ENCODE data around the gene OR4D2.

Gene OR4D2

GRCh38 chr17:58184986-58185761 is 18.4 kb downstream of the OR4D2 start:
- DNase-seq (ENCODE audit: low spot score in 2 of 2) = no peak
- Mint-ChIP-seq H3K36me3 (no peaks in the 10 kb centered on the region), H3K4me3 (no peak overlapping the region), H3K4me1 (peaks cover 15% of the 10 kb centered on the region), H3K27me3 (peaks cover 17% of the 10 kb centered on the region), H3K27ac (no peak overlapping the region), H3K9me3 (no peaks in the 10 kb centered on the region)
- no peak for ATAC-seq (ENCODE audit: low read depth)

DNA sequence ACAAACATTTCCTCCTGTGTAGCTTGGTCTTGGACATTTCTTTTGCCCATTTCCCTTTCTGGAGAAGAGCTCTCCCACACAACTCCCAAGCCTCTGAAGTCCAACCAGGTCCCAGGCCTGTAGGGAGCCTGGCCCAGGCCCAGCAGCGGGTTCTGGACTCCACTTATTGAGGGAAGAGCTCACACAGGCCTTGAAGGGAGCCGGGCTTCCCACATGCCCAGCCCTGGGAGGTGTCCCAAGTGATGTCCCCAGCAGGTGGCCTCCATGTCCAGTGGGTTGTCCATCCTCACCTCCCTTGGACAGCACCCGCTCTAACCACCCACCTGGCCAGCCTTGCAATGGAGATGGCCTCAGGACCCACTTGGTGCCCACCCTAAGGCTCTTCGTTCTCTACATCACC is 19.8 kb downstream of the OR4D2 start:
- no peaks in the 10 kb centered on the region for H3K36me3 Mint-ChIP-seq
- H3K27ac Mint-ChIP-seq = no peak overlapping the region

DNA sequence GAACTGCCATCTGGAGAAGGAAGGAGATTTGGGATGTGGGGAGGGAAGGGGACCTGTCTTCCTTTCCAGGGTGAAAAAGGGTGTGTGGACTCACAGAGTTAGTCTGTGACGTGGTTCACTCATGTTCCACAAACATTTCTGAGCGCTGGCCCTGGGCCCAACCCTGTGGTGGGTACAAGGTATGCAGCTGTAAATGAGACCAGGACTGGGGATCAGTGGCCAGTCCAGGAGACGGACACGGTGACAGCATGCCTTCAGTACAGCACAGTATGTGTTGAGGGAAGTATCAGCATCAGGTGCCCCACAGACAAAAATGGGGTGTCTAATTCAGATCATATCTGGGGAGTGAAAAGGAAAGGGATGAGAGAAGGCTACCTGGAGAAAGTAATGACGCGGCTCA is 20.3 kb downstream of the OR4D2 start:
- H3K4me1 Mint-ChIP-seq = peaks cover 7% of the 10 kb centered on the region
- no peaks in the 10 kb centered on the region for H3K36me3 Mint-ChIP-seq
- H3K4me3 Mint-ChIP-seq = no peak overlapping the region
- no peak overlapping the region for H3K27ac Mint-ChIP-seq
- H3K9me3 Mint-ChIP-seq = no peaks in the 10 kb centered on the region
- peaks cover 14% of the 10 kb centered on the region for H3K27me3 Mint-ChIP-seq
- DNase-seq (ENCODE audit: low spot score in 2 of 2) (no peak), ATAC-seq (ENCODE audit: low read depth) (no peak)

More for the DNA sequence above, 19.8 kb downstream of the OR4D2 start:
- Mint-ChIP-seq H3K4me1 (peaks cover 7% of the 10 kb centered on the region), H3K4me3 (no peak overlapping the region), H3K27me3 (peaks cover 12% of the 10 kb centered on the region), H3K9me3 (no peaks in the 10 kb centered on the region)
- DNase-seq (ENCODE audit: low spot score in 2 of 2) (no peak), ATAC-seq (ENCODE audit: low read depth) (no peak)

DNA sequence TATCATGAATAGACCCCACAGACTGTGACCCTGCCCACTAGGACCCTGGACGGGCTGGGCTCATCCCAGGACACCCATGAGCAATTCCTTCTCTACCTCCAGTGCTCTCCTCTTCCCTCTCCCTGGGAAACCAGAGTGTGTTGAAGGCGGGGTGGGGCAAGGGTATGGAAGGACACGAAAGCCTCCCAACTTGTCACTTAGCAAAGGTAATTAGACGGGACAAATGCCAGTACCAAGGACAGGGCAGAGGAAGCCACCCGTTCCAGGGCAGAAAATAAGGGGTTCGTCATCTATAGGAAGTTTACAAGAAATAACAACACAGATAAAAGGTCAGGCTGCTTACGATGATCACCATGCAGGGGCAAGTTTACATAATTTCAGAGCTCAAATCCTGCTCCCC is 20.9 kb downstream of the OR4D2 start:
- H3K4me3 Mint-ChIP-seq = no peak overlapping the region
- DNase-seq (ENCODE audit: low spot score in 2 of 2) (no peak), ATAC-seq (ENCODE audit: low read depth) (no peak)
- H3K9me3 Mint-ChIP-seq = no peaks in the 10 kb centered on the region
- peaks cover 14% of the 10 kb centered on the region for H3K27me3 Mint-ChIP-seq
- H3K27ac Mint-ChIP-seq = no peak overlapping the region
- no peaks in the 10 kb centered on the region for H3K36me3 Mint-ChIP-seq
- peaks cover 7% of the 10 kb centered on the region for H3K4me1 Mint-ChIP-seq

DNA sequence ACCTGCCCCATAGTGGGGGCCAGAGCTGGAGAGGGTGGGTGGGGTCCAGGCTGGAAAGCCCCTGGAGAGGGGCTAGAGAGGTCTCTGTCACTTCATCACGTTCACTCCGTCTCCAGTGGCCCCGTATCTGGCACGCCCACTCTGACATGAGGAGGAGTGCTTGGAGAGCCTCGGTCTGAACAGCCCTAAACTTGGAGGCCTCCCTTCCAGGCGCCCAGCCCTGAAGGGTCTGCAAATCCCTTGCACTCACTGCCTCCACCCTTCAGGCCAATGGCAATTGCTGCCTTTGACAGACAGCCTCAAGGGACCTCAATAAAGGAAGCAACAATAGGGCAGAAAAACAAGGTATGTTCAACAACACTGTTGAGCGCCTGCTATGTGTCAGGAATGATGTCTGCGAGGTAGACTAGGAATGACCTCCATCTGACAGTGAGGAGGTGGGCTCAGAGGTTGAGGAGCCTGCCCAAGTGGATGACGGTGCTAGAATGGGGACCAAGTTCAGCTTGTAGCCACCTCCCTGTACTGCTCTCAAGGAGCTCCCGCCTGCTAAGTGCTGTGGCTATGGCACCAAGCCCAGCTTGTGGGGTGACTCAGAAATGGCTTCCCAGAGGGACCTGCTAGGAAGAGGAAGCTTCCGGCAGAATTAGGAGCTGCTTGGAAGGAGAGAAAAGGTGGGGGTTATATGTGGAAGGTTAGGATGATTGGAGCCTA is 22.8 kb downstream of the OR4D2 start:
- H3K4me3 Mint-ChIP-seq = no peak overlapping the region
- H3K27ac Mint-ChIP-seq = no peak overlapping the region
- no peaks in the 10 kb centered on the region for H3K36me3 Mint-ChIP-seq
- peaks cover 7% of the 10 kb centered on the region for H3K4me1 Mint-ChIP-seq
- no peaks in the 10 kb centered on the region for H3K9me3 Mint-ChIP-seq
- no peak for ATAC-seq (ENCODE audit: low read depth)
- H3K27me3 Mint-ChIP-seq = peaks cover 16% of the 10 kb centered on the region
- DNase-seq (ENCODE audit: low spot score in 2 of 2) = no peak

DNA sequence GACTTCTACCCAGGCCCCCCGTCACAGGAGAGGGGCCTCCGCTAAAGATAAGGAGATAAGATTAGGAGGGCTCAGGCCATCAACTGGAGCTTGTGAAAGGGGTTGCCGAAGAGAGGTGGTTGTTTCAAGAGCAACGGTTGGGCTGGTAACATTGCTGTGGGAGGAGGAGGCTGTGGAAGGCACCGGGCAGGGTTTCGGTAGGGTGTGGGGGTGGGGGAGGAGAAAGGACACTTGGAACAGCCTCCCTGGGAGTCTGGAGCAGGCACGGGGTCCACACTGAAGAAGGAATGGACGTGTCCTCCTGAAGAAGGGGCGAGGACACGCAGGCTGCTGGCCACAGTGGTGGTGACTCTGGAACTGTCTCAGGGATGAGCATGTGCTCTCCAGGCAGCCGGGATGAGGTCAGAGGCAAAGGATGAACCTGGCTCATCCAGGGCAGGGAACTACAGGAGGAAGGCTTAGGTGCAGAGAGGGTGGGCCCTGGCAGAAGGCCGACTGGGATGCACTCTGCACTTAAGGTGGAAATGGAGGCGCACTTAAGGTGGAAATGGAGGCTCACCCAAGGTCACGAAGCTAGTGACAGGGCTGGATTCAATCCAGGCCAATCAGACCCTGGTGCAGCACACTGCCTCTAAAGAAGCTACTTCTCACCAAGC is 24.6 kb downstream of the OR4D2 start:
- Mint-ChIP-seq H3K27me3 (peaks cover 18% of the 10 kb centered on the region), H3K36me3 (no peaks in the 10 kb centered on the region), H3K9me3 (no peaks in the 10 kb centered on the region), H3K4me3 (no peak overlapping the region), H3K27ac (no peak overlapping the region), H3K4me1 (no peaks in the 10 kb centered on the region)
- ATAC-seq (ENCODE audit: low read depth) (no peak), DNase-seq (ENCODE audit: low spot score in 2 of 2) (no peak)

- peaks cover 23% of the 10 kb centered on the region for H3K27me3 Mint-ChIP-seq
These were observed 25.8 kb downstream of the OR4D2 start, which contains the start of gene EPX for GRCh38 chr17:58192612-58193011. TSS of gene EPX (plus strand) at chr17:58192726. CDS start at chr17:58192847, 121 bp downstream.

DNA sequence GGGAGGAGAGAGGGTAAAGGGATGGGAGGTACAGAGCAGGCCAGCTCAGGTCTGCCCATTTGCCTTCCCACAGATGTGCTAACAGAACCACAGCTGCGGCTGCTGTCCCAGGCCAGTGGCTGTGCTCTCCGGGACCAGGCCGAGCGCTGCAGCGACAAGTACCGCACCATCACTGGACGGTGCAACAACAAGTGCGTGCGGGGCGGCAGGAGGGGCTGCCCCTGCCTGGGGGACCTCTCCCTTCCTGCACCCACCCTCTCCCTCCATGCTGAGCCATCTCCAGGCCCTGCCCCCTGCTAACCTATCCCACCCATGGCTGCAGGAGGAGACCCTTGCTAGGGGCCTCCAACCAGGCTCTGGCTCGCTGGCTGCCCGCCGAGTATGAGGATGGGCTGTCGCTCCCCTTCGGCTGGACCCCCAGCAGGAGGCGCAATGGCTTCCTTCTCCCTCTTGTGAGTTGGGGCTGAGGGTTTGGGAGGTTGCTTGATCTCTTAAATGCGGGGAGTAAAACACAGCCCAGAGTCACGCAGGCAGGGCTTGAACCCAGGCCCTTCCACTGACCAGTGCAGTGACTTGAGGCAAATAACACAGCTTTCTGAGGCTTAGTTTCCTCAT is 27.0 kb downstream of the OR4D2 start:
- no peak for DNase-seq (ENCODE audit: low spot score in 2 of 2)
- no peak for ATAC-seq (ENCODE audit: low read depth)
- Mint-ChIP-seq H3K36me3 (no peaks in the 10 kb centered on the region), H3K27me3 (peaks cover 23% of the 10 kb centered on the region), H3K4me1 (no peaks in the 10 kb centered on the region), H3K4me3 (no peak overlapping the region), H3K9me3 (no peaks in the 10 kb centered on the region), H3K27ac (no peak overlapping the region)

More at GRCh38 chr17:58192612-58193011, 25.8 kb downstream of the OR4D2 start, which contains the start of gene EPX:
- no peaks in the 10 kb centered on the region for H3K4me1 Mint-ChIP-seq
- no peaks in the 10 kb centered on the region for H3K36me3 Mint-ChIP-seq
- DNase-seq (ENCODE audit: low spot score in 2 of 2) (no peak), ATAC-seq (ENCODE audit: low read depth) (no peak)
- no peaks in the 10 kb centered on the region for H3K9me3 Mint-ChIP-seq
- no peak within 1 kb of the TSS for H3K4me3 Mint-ChIP-seq
- H3K27ac Mint-ChIP-seq = no peak within 1 kb of the TSS

GRCh38 chr17:58195518-58196123 is 28.8 kb downstream of the OR4D2 start:
- peaks cover 22% of the 10 kb centered on the region for H3K27me3 Mint-ChIP-seq
- no peaks in the 10 kb centered on the region for H3K36me3 Mint-ChIP-seq
- no peak for DNase-seq (ENCODE audit: low spot score in 2 of 2)
- ATAC-seq (ENCODE audit: low read depth) = no peak
- no peak overlapping the region for H3K27ac Mint-ChIP-seq
- no peak overlapping the region for H3K4me3 Mint-ChIP-seq
- no peaks in the 10 kb centered on the region for H3K9me3 Mint-ChIP-seq
- H3K4me1 Mint-ChIP-seq = peaks cover 3% of the 10 kb centered on the region

GRCh38 chr17:58196610-58197009 is 29.8 kb downstream of the OR4D2 start:
- Mint-ChIP-seq H3K4me1 (peaks cover 3% of the 10 kb centered on the region), H3K27me3 (peaks cover 19% of the 10 kb centered on the region), H3K9me3 (no peaks in the 10 kb centered on the region), H3K36me3 (no peaks in the 10 kb centered on the region), H3K27ac (no peak overlapping the region), H3K4me3 (no peak overlapping the region)
- DNase-seq (ENCODE audit: low spot score in 2 of 2) = no peak
- no peak for ATAC-seq (ENCODE audit: low read depth)

DNA sequence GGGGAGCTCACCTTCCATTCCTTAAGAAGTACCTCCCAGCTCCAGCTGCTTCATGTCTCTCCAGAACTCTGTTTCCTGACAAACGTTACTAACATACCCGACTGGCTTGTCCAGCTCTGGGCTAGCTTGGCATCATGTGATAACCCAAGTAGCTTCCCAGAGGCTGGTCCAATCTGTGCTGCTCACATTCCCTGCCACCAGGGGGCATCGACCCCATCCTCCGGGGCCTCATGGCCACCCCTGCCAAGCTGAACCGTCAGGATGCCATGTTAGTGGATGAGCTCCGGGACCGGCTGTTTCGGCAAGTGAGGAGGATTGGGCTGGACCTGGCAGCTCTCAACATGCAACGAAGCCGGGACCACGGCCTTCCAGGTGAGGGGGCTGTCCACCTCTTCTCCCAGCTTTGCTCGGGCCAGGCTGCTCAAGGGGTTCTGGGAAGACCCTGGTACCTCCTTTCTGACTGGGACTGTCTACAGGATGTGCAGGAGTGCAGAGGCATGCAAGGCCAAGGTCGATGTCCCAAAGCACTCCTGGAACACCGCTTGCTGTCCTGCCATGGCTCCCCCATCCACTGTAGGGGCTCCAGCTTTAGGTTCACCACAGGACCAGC is 33.3 kb downstream of the OR4D2 start:
- Mint-ChIP-seq H3K27ac (no peak overlapping the region), H3K27me3 (peaks cover 14% of the 10 kb centered on the region), H3K9me3 (no peaks in the 10 kb centered on the region), H3K4me1 (peaks cover 3% of the 10 kb centered on the region), H3K36me3 (peaks cover under 1% of the 10 kb centered on the region), H3K4me3 (no peak overlapping the region)
- ATAC-seq (ENCODE audit: low read depth) (peak; percentile 89), DNase-seq (ENCODE audit: low spot score in 2 of 2) (peak; percentile 46 to 47)

GRCh38 chr17:58202859-58203258 is 36.1 kb downstream of the OR4D2 start:
- H3K27me3 Mint-ChIP-seq = peaks cover 5% of the 10 kb centered on the region
- peaks cover 6% of the 10 kb centered on the region for H3K36me3 Mint-ChIP-seq
- H3K27ac Mint-ChIP-seq = no peak overlapping the region
- DNase-seq (ENCODE audit: low spot score in 2 of 2) (no peak), ATAC-seq (ENCODE audit: low read depth) (no peak)
- no peak overlapping the region for H3K4me3 Mint-ChIP-seq
- H3K4me1 Mint-ChIP-seq = peaks cover 3% of the 10 kb centered on the region
- no peaks in the 10 kb centered on the region for H3K9me3 Mint-ChIP-seq

DNA sequence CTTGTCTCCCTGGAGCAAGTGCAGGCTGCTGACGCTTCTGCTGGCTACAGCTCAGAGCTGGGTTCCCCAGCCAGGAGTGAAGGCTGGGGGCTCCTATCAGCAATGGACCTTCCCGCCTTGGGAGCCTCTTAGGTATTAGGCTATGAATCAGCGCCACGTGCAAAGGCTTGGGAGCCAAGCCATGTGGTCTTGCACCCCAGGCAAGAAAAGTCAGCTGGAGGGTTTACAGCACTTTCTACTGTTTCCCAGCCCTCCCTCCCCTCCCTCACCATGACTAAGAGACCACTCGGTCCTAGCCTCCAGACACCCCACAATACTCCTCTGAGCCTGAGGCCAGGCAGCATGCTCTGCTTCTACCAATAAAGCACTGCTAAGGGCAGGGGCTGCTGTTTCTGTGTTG is 38.0 kb downstream of the OR4D2 start:
- Mint-ChIP-seq H3K9me3 (no peaks in the 10 kb centered on the region), H3K4me3 (no peak overlapping the region), H3K4me1 (peaks cover 3% of the 10 kb centered on the region), H3K27me3 (peaks cover 2% of the 10 kb centered on the region), H3K36me3 (peaks cover 14% of the 10 kb centered on the region), H3K27ac (no peak overlapping the region)
- no peak for DNase-seq (ENCODE audit: low spot score in 2 of 2)
- no peak for ATAC-seq (ENCODE audit: low read depth)
